ENCODE data around the gene SND1. TPM values are rescaled to one million over a fixed set of nuclear protein-coding genes. Genes with fewer than 3 reads are reported as not detected.

Gene SND1
- total RNA-seq, 4 donors from 2014 or later: 84.2 to 98.8 (median 93.4) TPM

DNA sequence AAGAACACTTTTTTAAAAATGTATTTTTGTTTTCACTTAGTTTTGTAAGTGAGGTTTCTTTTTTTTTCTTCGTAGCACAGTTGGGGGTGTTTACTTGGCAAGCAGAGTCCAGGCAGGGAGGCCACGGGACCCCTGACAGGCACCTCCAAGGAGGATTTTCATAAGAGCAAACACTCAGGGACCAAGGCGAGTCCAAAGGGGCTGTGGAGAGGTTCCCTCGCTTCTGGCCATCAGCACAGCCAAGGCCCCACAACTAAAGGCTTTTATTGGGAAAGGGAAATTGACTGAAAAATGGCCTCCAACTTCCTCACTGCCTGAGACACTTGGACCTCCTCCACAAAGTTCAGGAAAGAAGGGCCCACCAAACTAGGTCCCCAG lies 205.5 kb downstream of the SND1 start:
- intact Hi-C loops (cut with DNase I): no loop called here
- Histone ChIP-seq H3K36me3 (no peaks in the 10 kb centered on the region), H3K4me3 (no peak overlapping the region), H3K4me1 (no peaks in the 10 kb centered on the region), H3K27me3 (no peaks in the 10 kb centered on the region), H3K27ac (no peak overlapping the region), H3K9me3 (no peaks in the 10 kb centered on the region)
- no peak for TF ChIP-seq CTCF (IDR thresholded peaks at IDR 0.05)
- TF ChIP-seq POLR2A (IDR thresholded peaks at IDR 0.05): no peak
- 93 to 100% methylated on average over 2 to 3 of the region's 4 CpGs for WGBS, 2 donors
- no peak for DNase-seq

- intact Hi-C loops (cut with DNase I): no loop called here
- no peaks in the 10 kb centered on the region for H3K4me1 ChIP-seq
- DNase-seq: no peak
- H3K27me3 ChIP-seq: no peaks in the 10 kb centered on the region
- 91 to 92% methylated on average over 6 of the region's 14 CpGs for WGBS, 2 donors
- no peaks in the 10 kb centered on the region for H3K9me3 ChIP-seq
- no peak overlapping the region for H3K4me3 ChIP-seq
- H3K36me3 ChIP-seq: no peaks in the 10 kb centered on the region
- no peak overlapping the region for H3K27ac ChIP-seq
- TF ChIP-seq CTCF (IDR thresholded peaks at IDR 0.05) (no peak), POLR2A (IDR thresholded peaks at IDR 0.05) (no peak)
Measured at GRCh38 chr7:127858091-127858914, 206.3 kb downstream of the SND1 start.

- Histone ChIP-seq H3K36me3 (no peaks in the 10 kb centered on the region), H3K27ac (no peak overlapping the region), H3K27me3 (no peaks in the 10 kb centered on the region), H3K9me3 (no peaks in the 10 kb centered on the region), H3K4me1 (no peaks in the 10 kb centered on the region), H3K4me3 (no peak overlapping the region)
- no peak for DNase-seq
- 73 to 75% methylated on average over 1 of the region's 1 CpG for WGBS, 2 donors
- TF ChIP-seq CTCF (IDR thresholded peaks at IDR 0.05) (no peak), POLR2A (IDR thresholded peaks at IDR 0.05) (no peak)
- intact Hi-C loops (cut with DNase I): no loop called here
Measured at GRCh38 chr7:127858915-127859189, 206.9 kb downstream of the SND1 start.

DNA sequence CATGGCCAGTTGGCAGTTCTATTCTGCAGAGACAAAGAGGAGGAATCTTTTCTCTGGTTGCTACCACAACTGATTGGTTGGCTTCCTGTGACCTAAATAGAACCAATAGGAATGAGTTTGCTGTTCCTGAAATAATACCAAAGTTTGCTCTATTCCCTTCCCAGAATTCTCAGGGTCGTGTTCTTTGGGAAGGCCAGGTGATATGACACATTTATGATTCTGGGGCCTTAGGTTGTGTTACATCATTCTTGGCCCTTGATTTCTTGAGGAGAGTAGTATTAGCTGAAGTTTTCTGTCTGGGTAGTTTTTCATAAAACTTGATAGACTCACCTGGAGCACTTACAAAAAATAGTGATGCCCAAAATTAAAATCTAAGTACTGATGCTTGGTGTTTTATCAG lies 207.3 kb downstream of the SND1 start:
- WGBS, 2 donors: 0% methylated on average over 1 of the region's 1 CpG
- DNase-seq: no peak

GRCh38 chr7:127862525-127862924 lies 210.5 kb downstream of the SND1 start:
- no peak for TF ChIP-seq POLR2A (IDR thresholded peaks at IDR 0.05)
- TF ChIP-seq CTCF (IDR thresholded peaks at IDR 0.05): no peak
- 82 to 93% methylated on average over 4 to 5 of the region's 5 CpGs for WGBS, 2 donors
- no peaks in the 10 kb centered on the region for H3K4me1 ChIP-seq

More for the DNA sequence above, 207.3 kb downstream of the SND1 start:
- TF ChIP-seq POLR2A (IDR thresholded peaks at IDR 0.05) (no peak), CTCF (IDR thresholded peaks at IDR 0.05) (no peak)
- Histone ChIP-seq H3K36me3 (no peaks in the 10 kb centered on the region), H3K4me1 (no peaks in the 10 kb centered on the region), H3K27ac (no peak overlapping the region), H3K4me3 (no peak overlapping the region), H3K9me3 (no peaks in the 10 kb centered on the region), H3K27me3 (no peaks in the 10 kb centered on the region)
- intact Hi-C loops (cut with DNase I): no loop called here

More at GRCh38 chr7:127862525-127862924, 210.5 kb downstream of the SND1 start:
- Histone ChIP-seq H3K27me3 (no peaks in the 10 kb centered on the region), H3K36me3 (no peaks in the 10 kb centered on the region), H3K27ac (no peak overlapping the region), H3K9me3 (no peaks in the 10 kb centered on the region), H3K4me3 (no peak overlapping the region)
- intact Hi-C loops (cut with DNase I): no loop called here
- DNase-seq: no peak

All from esophagus squamous epithelium (tissue), 5 donors.